ENCODE measurements around the gene TARS1.

DNA sequence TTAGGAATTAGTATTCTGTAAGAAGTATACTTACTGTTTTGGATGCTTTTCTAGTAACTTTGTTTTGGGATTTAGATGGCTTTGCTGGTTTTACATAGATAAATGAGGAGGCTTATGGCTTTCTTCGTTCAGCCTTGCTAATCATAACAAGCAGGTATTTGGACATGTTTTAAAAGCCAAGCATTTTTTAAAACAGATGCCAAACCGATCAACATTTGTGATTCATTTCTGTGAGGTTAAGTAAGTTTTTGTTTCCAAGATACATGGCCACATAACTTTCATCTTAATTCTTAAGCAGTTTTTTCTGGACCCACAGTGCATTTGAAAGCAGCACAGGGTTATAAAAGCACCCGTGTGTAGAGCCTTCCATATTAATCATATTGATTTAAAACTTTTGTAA, 21.7 kb downstream of the TARS1 start:
- TF ChIP-seq, protein P1, sequence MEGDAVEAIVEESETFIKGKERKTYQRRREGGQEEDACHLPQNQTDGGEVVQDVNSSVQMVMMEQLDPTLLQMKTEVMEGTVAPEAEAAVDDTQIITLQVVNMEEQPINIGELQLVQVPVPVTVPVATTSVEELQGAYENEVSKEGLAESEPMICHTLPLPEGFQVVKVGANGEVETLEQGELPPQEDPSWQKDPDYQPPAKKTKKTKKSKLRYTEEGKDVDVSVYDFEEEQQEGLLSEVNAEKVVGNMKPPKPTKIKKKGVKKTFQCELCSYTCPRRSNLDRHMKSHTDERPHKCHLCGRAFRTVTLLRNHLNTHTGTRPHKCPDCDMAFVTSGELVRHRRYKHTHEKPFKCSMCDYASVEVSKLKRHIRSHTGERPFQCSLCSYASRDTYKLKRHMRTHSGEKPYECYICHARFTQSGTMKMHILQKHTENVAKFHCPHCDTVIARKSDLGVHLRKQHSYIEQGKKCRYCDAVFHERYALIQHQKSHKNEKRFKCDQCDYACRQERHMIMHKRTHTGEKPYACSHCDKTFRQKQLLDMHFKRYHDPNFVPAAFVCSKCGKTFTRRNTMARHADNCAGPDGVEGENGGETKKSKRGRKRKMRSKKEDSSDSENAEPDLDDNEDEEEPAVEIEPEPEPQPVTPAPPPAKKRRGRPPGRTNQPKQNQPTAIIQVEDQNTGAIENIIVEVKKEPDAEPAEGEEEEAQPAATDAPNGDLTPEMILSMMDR (conservative IDR thresholded peaks at IDR 0.05; ENCODE audit: low read length) = no peak
- TF ChIP-seq EZH2phosphoT487 (IDR thresholded peaks at IDR 0.05; ENCODE audit: borderline replicate concordance, low read depth, low read length) = no peak
